ENCODE results near the gene MEOX1. TPM values are rescaled to one million over a fixed set of nuclear protein-coding genes. Genes with fewer than 3 reads are reported as not detected.
A peak's percentile ranks its signal among the peaks of the same experiment; 100 is the strongest.

Gene MEOX1
- total RNA-seq, 1 experiment from 2014 or later = not detected

- DNase-seq (ENCODE audit: low spot score) = no peak
Observed at GRCh38 chr17:43680461-43680860, 18.7 kb upstream of the MEOX1 start.

GRCh38 chr17:43679911-43680310 lies 18.2 kb upstream of the MEOX1 start:
- DNase-seq (ENCODE audit: low spot score) = peak; percentile 71

GRCh38 chr17:43679401-43679800 lies 17.7 kb upstream of the MEOX1 start:
- DNase-seq (ENCODE audit: low spot score) = no peak

- DNase-seq (ENCODE audit: low spot score) = peak; percentile 67
Observed at GRCh38 chr17:43676471-43676870, 14.7 kb upstream of the MEOX1 start.

- DNase-seq (ENCODE audit: low spot score) = no peak
Observed at GRCh38 chr17:43674394-43674793, 12.7 kb upstream of the MEOX1 start.

- DNase-seq (ENCODE audit: low spot score) = peak; percentile 71
Observed at GRCh38 chr17:43673516-43674323, 12.0 kb upstream of the MEOX1 start.

- DNase-seq (ENCODE audit: low spot score) = no peak
Observed at GRCh38 chr17:43671755-43672519, 10.2 kb upstream of the MEOX1 start.

- peak; percentile 77 for DNase-seq (ENCODE audit: low spot score)
Observed at GRCh38 chr17:43671031-43671692, 9.4 kb upstream of the MEOX1 start.

GRCh38 chr17:43670645-43671030 lies 8.9 kb upstream of the MEOX1 start:
- no peak for DNase-seq (ENCODE audit: low spot score)

- peak; percentile 75 for DNase-seq (ENCODE audit: low spot score)
Observed at GRCh38 chr17:43669971-43670644, 8.4 kb upstream of the MEOX1 start.

- no peak for DNase-seq (ENCODE audit: low spot score)
Observed at GRCh38 chr17:43667947-43668348, 6.2 kb upstream of the MEOX1 start.

GRCh38 chr17:43667506-43667905 lies 5.8 kb upstream of the MEOX1 start:
- no peak for DNase-seq (ENCODE audit: low spot score)

GRCh38 chr17:43665937-43666236 lies 4.2 kb upstream of the MEOX1 start:
- no peak for DNase-seq (ENCODE audit: low spot score)

GRCh38 chr17:43665084-43665936 lies 3.6 kb upstream of the MEOX1 start:
- DNase-seq (ENCODE audit: low spot score) = no peak

- DNase-seq (ENCODE audit: low spot score) = no peak
Observed at GRCh38 chr17:43664096-43664495, 2.4 kb upstream of the MEOX1 start.

GRCh38 chr17:43663383-43663782 lies 1.7 kb upstream of the MEOX1 start:
- no peak for DNase-seq (ENCODE audit: low spot score)

- no peak for DNase-seq (ENCODE audit: low spot score)
Observed at GRCh38 chr17:43662413-43663141, 855 bp upstream of the MEOX1 start.

- DNase-seq (ENCODE audit: low spot score) = no peak
Observed at GRCh38 chr17:43660816-43661493, 767 bp downstream of the MEOX1 start.

- no peak for DNase-seq (ENCODE audit: low spot score)
Observed at GRCh38 chr17:43659823-43660617, 1.7 kb downstream of the MEOX1 start.

Data from A172 (cell line).